B cell (primary cell): Measurements from ENCODE around the gene SDSL. TPM values are rescaled to one million over a fixed set of nuclear protein-coding genes. Genes with fewer than 3 reads are reported as not detected.

ENCODE experiments used
- ATAC-seq: fragments of 200-7000 bp; cut with Tn5 transposase; one replicate; pipeline ENCODE4 v1.10.0; 2021; ENCODE audit warnings: low read depth, mild to moderate bottlenecking, moderate number of reproducible peaks, moderate library complexity
- CTCF ChIA-PET: fragments of 350-600 bp; sonication (Branson Sonifier 250); formaldehyde crosslinking; loops from one replicate; lab custom pipeline; 2021; ENCODE audit warnings: antibody characterized with exemption, inconsistent platforms; lab: Charles Lee
- POLR2A ChIA-PET: fragments of 350-600 bp; sonication (Branson Sonifier 250); formaldehyde crosslinking; loops from one replicate; lab custom pipeline; 2021; ENCODE audit warnings: antibody characterized with exemption; lab: Charles Lee
- DNase-seq: peaks from one replicate; pipeline ENCODE4 v3.0.0; 2013
- H2AFZ ChIP-seq: 2 replicates; pipeline ENCODE4 v1.6.1; 2012; ENCODE audit warnings: mild to moderate bottlenecking, low read depth, low read length; ENCODE audit not compliant: insufficient read depth, poor library complexity, severe bottlenecking
- H3K27ac ChIP-seq, 2 donors: 1 replicate in 1 of 2; 2 replicates in 1 of 2; pipeline ENCODE4 v1.5.1; 2012 to 2013; ENCODE audit warnings: low read length in 2 of 2, mild to moderate bottlenecking in 2 of 2, moderate library complexity in 1 of 2
- H3K27me3 ChIP-seq, 4 experiments: fragments of 200-600 bp in 1 of 4; sonication (generic) in 1 of 4; replicated peaks in 1 of 4; 1 replicate in 2 of 4; 2 replicates in 2 of 4; pipeline versions ENCODE4 v1.6.1 to v1.7.0; 2013 to 2016; ENCODE audit warnings: low read length in 3 of 4, mild to moderate bottlenecking in 2 of 4, mixed read lengths in 1 of 4, moderate library complexity in 1 of 4; ENCODE audit not compliant: insufficient read depth in 4 of 4, control insufficient read depth in 3 of 4; ENCODE audit errors: control extremely low read depth in 1 of 4
- H3K36me3 ChIP-seq, 2 experiments: replicated peaks in 1 of 2; 1 replicate in 1 of 2; 2 replicates in 1 of 2; pipeline versions ENCODE4 v1.6.1 to v1.7.1; 2013; ENCODE audit warnings: low read length in 1 of 2; ENCODE audit not compliant: insufficient read depth in 2 of 2, control insufficient read depth in 1 of 2; ENCODE audit errors: control extremely low read depth in 1 of 2, extremely low read depth in 1 of 2
- H3K4me1 ChIP-seq, 2 donors: fragments of 200-600 bp in 1 of 2; sonication (generic) in 1 of 2; 1 replicate in 1 of 2; 2 replicates in 1 of 2; pipeline versions ENCODE4 v1.5.1 to v1.6.1; 2013 to 2017; ENCODE audit warnings: low read length in 2 of 2; ENCODE audit not compliant: control insufficient read depth in 2 of 2, insufficient read depth in 2 of 2
- H3K4me2 ChIP-seq: replicated peaks from 2 replicates; pipeline ENCODE3; 2012; ENCODE audit warnings: mild to moderate bottlenecking, low read depth, low read length; ENCODE audit not compliant: poor library complexity, severe bottlenecking
- H3K4me3 ChIP-seq, 5 experiments: fragments of 200-600 bp in 1 of 5; sonication (generic) in 1 of 5; 1 replicate in 3 of 5; 2 replicates in 2 of 5; pipeline versions ENCODE4 v1.5.1 to v1.7.0; 2011 to 2016; ENCODE audit warnings: low read length in 4 of 5, mild to moderate bottlenecking in 4 of 5, low read depth in 2 of 5, control low read depth in 1 of 5, moderate library complexity in 1 of 5; ENCODE audit not compliant: insufficient read depth in 1 of 5; ENCODE audit errors: control extremely low read depth in 1 of 5, extremely low read depth in 1 of 5
- H3K79me2 ChIP-seq: fragments of 200-600 bp; sonication (generic); one replicate; pipeline ENCODE4 v1.6.0; 2016; ENCODE audit warnings: low read length; ENCODE audit not compliant: control insufficient read depth, insufficient read depth
- H3K9ac ChIP-seq: fragments of 200-600 bp; sonication (generic); 2 replicates; pipeline ENCODE4 v1.6.1; 2017; ENCODE audit warnings: mild to moderate bottlenecking, low read length, moderate library complexity
- H3K9me3 ChIP-seq, 3 donors: one replicate each; pipeline versions ENCODE4 v1.6.1 to v1.7.1; 2013; ENCODE audit warnings: low read length in 2 of 3; ENCODE audit not compliant: control insufficient read depth in 2 of 3, insufficient read depth in 1 of 3; ENCODE audit errors: control extremely low read depth in 1 of 3
- H4K20me1 ChIP-seq: 2 replicates; pipeline ENCODE4 v1.6.0; 2012; ENCODE audit warnings: mild to moderate bottlenecking, low read length; ENCODE audit not compliant: insufficient read depth, control insufficient read depth, poor library complexity, severe bottlenecking
- H3K27ac Mint-ChIP-seq: one replicate; pipeline ENCODE4 v1.8.0; 2021; ENCODE audit warnings: mixed read lengths
- H3K27me3 Mint-ChIP-seq: one replicate; pipeline ENCODE4 v1.8.0; 2021; ENCODE audit warnings: mixed read lengths
- H3K4me1 Mint-ChIP-seq: one replicate; pipeline ENCODE4 v1.8.0; 2021; ENCODE audit warnings: mixed read lengths
- H3K4me3 Mint-ChIP-seq: one replicate; pipeline ENCODE4 v1.8.0; 2021; ENCODE audit warnings: mixed read lengths
- H3K9me3 Mint-ChIP-seq: one replicate; pipeline ENCODE4 v1.8.0; 2022; ENCODE audit warnings: mixed read lengths; ENCODE audit not compliant: insufficient read depth
- CTCF ChIP-seq: fragments of 200-600 bp; IDR thresholded peaks from one replicate; pipeline ENCODE4 v1.8.0; 2022; ENCODE audit warnings: antibody characterized with exemption, mild to moderate bottlenecking
- EZH2 ChIP-seq: IDR thresholded peaks from 2 replicates; pipeline ENCODE4 v1.6.1; 2012; ENCODE audit warnings: borderline replicate concordance, low read depth, mild to moderate bottlenecking, moderate library complexity, low read length; ENCODE audit not compliant: insufficient read depth, poor library complexity, severe bottlenecking
- WGBS: methylation state at CpG from one replicate; pipeline ENCODE4 v1.1.5; 2013; ENCODE audit warnings: missing lambda C conversion rate; ENCODE audit not compliant: insufficient coverage; 5-methylcytosine and 5-hydroxymethylcytosine counted together
- intact Hi-C: fragments of 100-400 bp; cut with micrococcal nuclease; formaldehyde crosslinking; loops from one replicate; pipeline ENCODE4 v1.10.0; 2022
- polyA plus RNA-seq: library from polyadenylated mRNA; depleted of rRNA; stranded (reverse); fragments of >200 nt; gene quantifications from 2 replicates; pipeline ENCODE4 v1.2.3, GENCODE V29; 2012
- total RNA-seq, 2 donors: library from RNA; stranded (reverse); fragments of 120-200 nt in 1 of 2; gene quantifications; 1 replicate in 1 of 2; 2 replicates in 1 of 2; pipeline versions ENCODE4 v1.2.3 to v1.2.4, GENCODE V29; 2013 to 2022

The SDSL gene
- total and polyA plus RNA-seq, 2 donors (not counting 1 experiment from before 2014, with no cell fraction given), result 0.15 to 0.64 TPM

GRCh38 chr12:113479216-113479589 lies 57.0 kb downstream of the SDSL start:
- H3K4me3 Mint-ChIP-seq, result no peak overlapping the region

More at GRCh38 chr12:113479216-113479589, 57.0 kb downstream of the SDSL start:
- 3% methylated on average over 4 of the region's 11 CpGs for WGBS
- ChIA-PET POLR2A (no interaction called here), CTCF (no interaction called here)
- TF ChIP-seq CTCF (no peak), EZH2 (no peak)
- DNase-seq, result no peak
- intact Hi-C loops, result no loop called here
- Mint-ChIP-seq H3K27me3 (peaks cover 76% of the 10 kb centered on the region), H3K9me3 (peaks cover 2% of the 10 kb centered on the region), H3K27ac (no peak overlapping the region), H3K4me1 (peaks cover 10% of the 10 kb centered on the region)
- H3K36me3 ChIP-seq, result no peaks in the 10 kb centered on the region
- no peak overlapping the region for H3K9ac ChIP-seq
- H2AFZ ChIP-seq, result no peak overlapping the region
- peaks cover 0 to 86% (median 63%) of the 10 kb centered on the region in 4 experiments for H3K27me3 ChIP-seq
- H3K79me2 ChIP-seq, result no peaks in the 10 kb centered on the region
- H3K4me1 ChIP-seq, result peaks cover 4 to 9% of the 10 kb centered on the region in 2 donors
- no peak overlapping the region for H3K4me3 ChIP-seq
- ATAC-seq, result no peak
- H4K20me1 ChIP-seq, result no peaks in the 10 kb centered on the region
- no peak overlapping the region for H3K27ac ChIP-seq
- H3K9me3 ChIP-seq, result peaks cover 0 to 30% (median 0%) of the 10 kb centered on the region in 3 donors
- H3K4me2 ChIP-seq, result no peak overlapping the region
